Endothelial cell of umbilical vein (primary cell): ENCODE measurements around the gene ACP2. TPM values are rescaled to one million over a fixed set of nuclear protein-coding genes. Genes with fewer than 3 reads are reported as not detected.

ENCODE experiments used
- BruUV-seq: library from RNA; stranded (reverse); fragments of 400-500 nt; replicated peaks from 2 replicates; lab custom pipeline; 2021; lab: Mats Ljungman, UMichigan
- CTCF ChIA-PET: fragments of 300-600, 350-600 bp; sonication (Branson Sonifier 250); formaldehyde crosslinking; loops from one replicate; lab custom pipeline; 2021; ENCODE audit warnings: antibody characterized with exemption, inconsistent platforms; lab: Charles Lee
- POLR2A ChIA-PET: fragments of 300-600, 350-600 bp; sonication (Branson Sonifier 250); formaldehyde crosslinking; loops from one replicate; lab custom pipeline; 2021; ENCODE audit warnings: antibody characterized with exemption, inconsistent platforms; lab: Charles Lee
- DNase-seq: peaks from one replicate; pipeline ENCODE4 v3.0.0-alpha.2; 2011; ENCODE audit warnings: low read depth, low spot score
- FAIRE-seq: peaks from 2 replicates; lab custom pipeline; 2011; peaks lifted over from hg19 to GRCh38; lab: Jason Lieb, UNC
- H2AFZ ChIP-seq: 2 replicates; pipeline ENCODE4 v1.6.0; 2012; ENCODE audit warnings: low read depth, low read length, control low read depth, inconsistent platforms
- H3K27ac ChIP-seq: 2 replicates; pipeline ENCODE4 v1.5.1; 2011; ENCODE audit warnings: low read depth, mild to moderate bottlenecking, control low read depth, low read length, moderate library complexity; ENCODE audit not compliant: insufficient read depth
- H3K27me3 ChIP-seq, 2 experiments: 2 replicates each; pipeline versions ENCODE4 v1.6.0 to v1.6.1; 2011; ENCODE audit warnings: low read length in 2 of 2, mixed read lengths in 1 of 2; ENCODE audit not compliant: control insufficient read depth in 2 of 2, insufficient read depth in 2 of 2
- H3K36me3 ChIP-seq, 2 experiments: 2 replicates in 1 of 2; 3 replicates in 1 of 2; pipeline ENCODE4 v1.5.1; 2011; ENCODE audit warnings: low read length in 2 of 2, mild to moderate bottlenecking in 1 of 2, moderate library complexity in 1 of 2; ENCODE audit not compliant: control insufficient read depth in 2 of 2, insufficient read depth in 2 of 2; ENCODE audit errors: extremely low read depth in 1 of 2
- H3K4me1 ChIP-seq: 3 replicates; pipeline ENCODE4 v1.5.1; 2011; ENCODE audit warnings: mild to moderate bottlenecking, low read length; ENCODE audit not compliant: control insufficient read depth, insufficient read depth; ENCODE audit errors: extremely low read depth
- H3K4me2 ChIP-seq: 2 replicates; pipeline ENCODE4 v1.6.1; 2011; ENCODE audit warnings: low read length, control low read depth, mixed read lengths; ENCODE audit not compliant: insufficient read depth
- H3K4me3 ChIP-seq, 3 experiments: fragments of 200-600 bp in 1 of 3; sonication (generic), shearing (Covaris generic) in 1 of 3; replicated peaks in 1 of 3; 2 replicates each; pipeline ENCODE4 v1.5.1; 2011 to 2016; ENCODE audit warnings: control low read depth in 3 of 3, low read length in 3 of 3, mild to moderate bottlenecking in 2 of 3, inconsistent platforms in 1 of 3, low read depth in 1 of 3, moderate library complexity in 1 of 3; ENCODE audit not compliant: insufficient read depth in 1 of 3
- H3K79me2 ChIP-seq: 2 replicates; pipeline ENCODE4 v1.6.0; 2012; ENCODE audit warnings: low read length, inconsistent platforms; ENCODE audit not compliant: control insufficient read depth, insufficient read depth
- H3K9ac ChIP-seq: replicated peaks from 2 replicates; pipeline ENCODE3; 2011; ENCODE audit warnings: low read length, control low read depth; ENCODE audit not compliant: insufficient read depth; ENCODE audit errors: extremely low read depth
- H3K9me1 ChIP-seq: replicated peaks from 3 replicates; pipeline ENCODE4 v1.6.0; 2011; ENCODE audit warnings: mild to moderate bottlenecking, low read length; ENCODE audit not compliant: control insufficient read depth, insufficient read depth; ENCODE audit errors: extremely low read depth
- H3K9me3 ChIP-seq: replicated peaks from 2 replicates; pipeline ENCODE4 v1.5.1; 2012; ENCODE audit warnings: low read length, inconsistent platforms; ENCODE audit not compliant: control insufficient read depth, insufficient read depth
- H4K20me1 ChIP-seq: replicated peaks from 2 replicates; pipeline ENCODE3; 2011; ENCODE audit warnings: mild to moderate bottlenecking, low read length; ENCODE audit not compliant: control insufficient read depth, insufficient read depth; ENCODE audit errors: extremely low read depth
- EZH2 ChIP-seq: IDR thresholded peaks from 2 replicates; pipeline ENCODE4 v1.6.1; 2012; ENCODE audit warnings: borderline replicate concordance, low read depth, mild to moderate bottlenecking, moderate library complexity, low read length, inconsistent platforms; ENCODE audit not compliant: severe bottlenecking
- FOS ChIP-seq: IDR thresholded peaks from 2 replicates; pipeline ENCODE4 v1.6.1; 2011; ENCODE audit warnings: mild to moderate bottlenecking, low read length, moderate library complexity, borderline replicate concordance; ENCODE audit not compliant: insufficient read depth
- GATA2 ChIP-seq: IDR thresholded peaks from 2 replicates; pipeline ENCODE4 v1.7.0; 2011; ENCODE audit warnings: low read depth, mild to moderate bottlenecking, moderate library complexity, mixed read lengths, low read length; ENCODE audit not compliant: insufficient read length, insufficient read depth
- MAX ChIP-seq: IDR thresholded peaks from 2 replicates; pipeline ENCODE4 v1.6.1; 2011; ENCODE audit not compliant: insufficient read depth, insufficient read length
- POLR2A ChIP-seq: IDR thresholded peaks from 2 replicates; pipeline ENCODE4 v1.6.1; 2012; ENCODE audit warnings: low read depth, mild to moderate bottlenecking, control low read depth, low read length
- POLR2AphosphoS5 ChIP-seq: IDR thresholded peaks from 2 replicates; pipeline ENCODE4 v1.6.1; 2012; ENCODE audit warnings: low read depth, mild to moderate bottlenecking, control low read depth, low read length, moderate library complexity; ENCODE audit not compliant: insufficient read depth
- dilution Hi-C: fragments of 300-500 bp; cut with MboI; formaldehyde crosslinking; loops from one replicate; pipeline ENCODE4 v1.15.0; 2019; ENCODE audit warnings: low sequenced_read_pairs; ENCODE audit not compliant: extremely low pct_ligation_motif_present
- intact Hi-C: fragments of 100-400 bp; cut with micrococcal nuclease; formaldehyde crosslinking; loops from one replicate; pipeline ENCODE4 v1.10.0; 2022
- polyA plus RNA-seq, 4 experiments: library from polyadenylated mRNA; depleted of rRNA in 3 of 4; stranded (reverse) in 3 of 4; unstranded in 1 of 4; fragments of >200 nt; gene quantifications; 2 replicates each; pipeline versions ENCODE4 v1.2.1 to v1.2.3, GENCODE V29; 2011 to 2012; ENCODE audit warnings: missing spikeins in 1 of 4
- total RNA-seq: library from RNA; stranded (reverse); gene quantifications from 2 replicates; pipeline ENCODE4 v1.2.3, GENCODE V29; 2021
- TF ChIP-seq, protein P1 (sequence below), 2 donors: IDR thresholded peaks; 1 replicate in 1 of 2; 2 replicates in 1 of 2; pipeline ENCODE4 v1.5.1; 2011; ENCODE audit warnings: low read length in 2 of 2, mild to moderate bottlenecking in 2 of 2, moderate library complexity in 2 of 2, control low read depth in 1 of 2, inconsistent platforms in 1 of 2, low read depth in 1 of 2; ENCODE audit not compliant: insufficient read depth in 1 of 2; ENCODE audit errors: extremely low read depth in 1 of 2

Gene ACP2
- total and polyA plus RNA-seq, 2 donors (not counting 3 experiments of a cell fraction or from before 2014, with no cell fraction given) = 35.6 to 49.2 TPM

DNA sequence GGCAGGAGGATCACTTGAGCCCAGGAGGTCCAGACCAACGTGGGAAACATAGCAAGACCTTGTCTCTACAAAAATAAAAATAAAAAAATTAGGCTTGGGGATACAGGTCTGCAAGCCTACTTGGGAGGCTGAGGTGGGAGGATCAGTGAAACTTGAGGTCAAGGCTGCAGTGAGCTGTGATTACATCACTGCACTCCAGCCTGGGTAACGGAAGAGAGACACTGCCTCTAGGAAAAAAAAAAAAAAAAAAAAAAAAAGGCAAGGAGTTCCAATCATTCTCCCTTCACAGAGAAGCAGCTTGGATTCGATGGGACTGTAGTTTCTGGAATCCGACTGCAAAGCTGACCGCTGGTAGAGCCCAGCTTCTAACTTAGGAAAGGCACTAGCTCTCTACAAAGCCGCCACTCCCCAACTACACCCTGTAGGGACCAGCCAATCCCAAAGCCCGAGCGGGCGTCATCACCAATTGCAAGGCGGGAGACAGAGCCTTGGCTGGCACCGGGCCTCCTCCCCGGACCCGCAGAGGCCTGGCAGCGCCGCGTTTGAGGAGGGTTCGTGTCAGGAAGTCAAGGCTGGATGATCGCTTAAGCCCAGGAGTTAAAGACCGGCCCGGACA, 34.6 kb downstream of the ACP2 start:
- intact Hi-C loops = loop anchor here (1.0 to 5.0 kb wide), 5 partner anchors 27 to 1092 kb away; partner anchors contain the start of genes PACSIN3 and PHF21A
- dilution Hi-C loops = no loop called here
- FAIRE-seq (no peak), DNase-seq (peak; percentile 77)
- Histone ChIP-seq H3K27me3 (no peaks in the 10 kb centered on the region), H4K20me1 (no peaks in the 10 kb centered on the region), H3K4me2 (peak overlapping the region; percentile 2), H2AFZ (peak overlapping the region; percentile 63), H3K9ac (peak overlapping the region; percentile 65), H3K79me2 (peaks cover 31% of the 10 kb centered on the region), H3K9me3 (no peaks in the 10 kb centered on the region), H3K36me3 (no peaks in the 10 kb centered on the region), H3K9me1 (no peaks in the 10 kb centered on the region), H3K4me3 (peak overlapping the region in 2 of 3 experiments; percentile 18 to 58), H3K4me1 (peaks cover 23% of the 10 kb centered on the region), H3K27ac (peak overlapping the region; percentile 40)
- ChIA-PET POLR2A (interaction anchor here (0.6 to 2.4 kb wide), 7 partner anchors 10 to 240 kb away, joined by 3 to 15 read pairs (median 6); partner anchors contain the start of genes ACP2 and MADD), CTCF (interaction anchor here (0.7 to 3.6 kb wide), 14 partner anchors 10 to 141 kb away, joined by 3 to 19 read pairs (median 4); partner anchors contain the start of gene ACP2)
- TSS peak; percentile 57 for BruUV-seq
- TF ChIP-seq MAX = no peak
- TF ChIP-seq, protein P1, sequence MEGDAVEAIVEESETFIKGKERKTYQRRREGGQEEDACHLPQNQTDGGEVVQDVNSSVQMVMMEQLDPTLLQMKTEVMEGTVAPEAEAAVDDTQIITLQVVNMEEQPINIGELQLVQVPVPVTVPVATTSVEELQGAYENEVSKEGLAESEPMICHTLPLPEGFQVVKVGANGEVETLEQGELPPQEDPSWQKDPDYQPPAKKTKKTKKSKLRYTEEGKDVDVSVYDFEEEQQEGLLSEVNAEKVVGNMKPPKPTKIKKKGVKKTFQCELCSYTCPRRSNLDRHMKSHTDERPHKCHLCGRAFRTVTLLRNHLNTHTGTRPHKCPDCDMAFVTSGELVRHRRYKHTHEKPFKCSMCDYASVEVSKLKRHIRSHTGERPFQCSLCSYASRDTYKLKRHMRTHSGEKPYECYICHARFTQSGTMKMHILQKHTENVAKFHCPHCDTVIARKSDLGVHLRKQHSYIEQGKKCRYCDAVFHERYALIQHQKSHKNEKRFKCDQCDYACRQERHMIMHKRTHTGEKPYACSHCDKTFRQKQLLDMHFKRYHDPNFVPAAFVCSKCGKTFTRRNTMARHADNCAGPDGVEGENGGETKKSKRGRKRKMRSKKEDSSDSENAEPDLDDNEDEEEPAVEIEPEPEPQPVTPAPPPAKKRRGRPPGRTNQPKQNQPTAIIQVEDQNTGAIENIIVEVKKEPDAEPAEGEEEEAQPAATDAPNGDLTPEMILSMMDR (IDR thresholded peaks at IDR 0.05; ENCODE audit: extremely low read depth in 1 of 2, insufficient read depth in 1 of 2, low read depth in 1 of 2, low read length in 2 of 2) = no peak
- TF ChIP-seq POLR2A = peak; percentile 8

- no peaks in the 10 kb centered on the region for H3K9me1 ChIP-seq
- H3K27ac ChIP-seq = no peak overlapping the region
- DNase-seq = no peak
- no peak overlapping the region for H3K4me3 ChIP-seq
- TF ChIP-seq EZH2 (no peak), MAX (no peak), POLR2AphosphoS5 (no peak), GATA2 (no peak), POLR2A (no peak), FOS (no peak)
- TF ChIP-seq, protein P1 (IDR thresholded peaks at IDR 0.05; ENCODE audit: extremely low read depth in 1 of 2, insufficient read depth in 1 of 2, low read depth in 1 of 2, low read length in 2 of 2) = no peak
- no peak overlapping the region for H3K4me2 ChIP-seq
- dilution Hi-C loops = no loop called here
- H3K79me2 ChIP-seq = peaks cover 24% of the 10 kb centered on the region
- no TSS peak for BruUV-seq
- H3K4me1 ChIP-seq = peaks cover 14% of the 10 kb centered on the region
- H3K9me3 ChIP-seq = no peaks in the 10 kb centered on the region
- H3K9ac ChIP-seq = no peak overlapping the region
- CTCF ChIA-PET = interaction anchor here (0.9 kb wide), 1 partner anchor 51 kb away, joined by 3 read pairs; no protein-coding TSS in a partner anchor
- H4K20me1 ChIP-seq = no peaks in the 10 kb centered on the region
- intact Hi-C loops = loop anchor here (5.0 kb wide), 1 partner anchor 1091 kb away; the partner anchor contains the start of gene PHF21A
- FAIRE-seq = no peak
- H3K36me3 ChIP-seq = no peaks in the 10 kb centered on the region
- H2AFZ ChIP-seq = no peak overlapping the region
- no peaks in the 10 kb centered on the region for H3K27me3 ChIP-seq
- POLR2A ChIA-PET = no interaction called here
These were observed 35.7 kb downstream of the ACP2 start for GRCh38 chr11:47212938-47213337.
